Neural crest cell (in vitro differentiated cells): Measurements from ENCODE around the gene LSM10. TPM values are rescaled to one million over a fixed set of nuclear protein-coding genes. Genes with fewer than 3 reads are reported as not detected.

Source experiments
- DNase-seq: peaks from one replicate; pipeline ENCODE4 v3.0.0; 2021; ENCODE audit warnings: low read depth, mixed read lengths, low spot score
- H3K27ac Mint-ChIP-seq: one replicate; pipeline ENCODE4 v1.8.0; 2021; ENCODE audit warnings: mild to moderate bottlenecking, mixed read lengths; ENCODE audit not compliant: unreplicated experiment
- H3K27me3 Mint-ChIP-seq: 2 replicates; pipeline ENCODE4 v1.8.0; 2021; ENCODE audit warnings: low read depth, mild to moderate bottlenecking, mixed read lengths
- H3K36me3 Mint-ChIP-seq: 2 replicates; pipeline ENCODE4 v1.8.0; 2021; ENCODE audit warnings: low read depth, mild to moderate bottlenecking, mixed read lengths
- H3K4me1 Mint-ChIP-seq: 2 replicates; pipeline ENCODE4 v1.8.0; 2021; ENCODE audit warnings: mixed read lengths
- H3K4me3 Mint-ChIP-seq: one replicate; pipeline ENCODE4 v1.8.0; 2021; ENCODE audit warnings: mild to moderate bottlenecking, mixed read lengths
- H3K9me3 Mint-ChIP-seq: 2 replicates; pipeline ENCODE4 v1.8.0; 2021; ENCODE audit warnings: mixed read lengths
- total RNA-seq: library from RNA; stranded (reverse); gene quantifications from 2 replicates; pipeline ENCODE4 v1.2.1, GENCODE V29; 2021
- TF ChIP-seq, protein P1 (sequence below): fragments of 200-600 bp; sonication (generic); conservative IDR thresholded peaks from 2 replicates; pipeline ENCODE4 v1.5.0; 2021; ENCODE audit warnings: antibody characterized with exemption, mild to moderate bottlenecking

LSM10 gene
- total RNA-seq, 1 donor from 2014 or later: 48.4 TPM

DNA sequence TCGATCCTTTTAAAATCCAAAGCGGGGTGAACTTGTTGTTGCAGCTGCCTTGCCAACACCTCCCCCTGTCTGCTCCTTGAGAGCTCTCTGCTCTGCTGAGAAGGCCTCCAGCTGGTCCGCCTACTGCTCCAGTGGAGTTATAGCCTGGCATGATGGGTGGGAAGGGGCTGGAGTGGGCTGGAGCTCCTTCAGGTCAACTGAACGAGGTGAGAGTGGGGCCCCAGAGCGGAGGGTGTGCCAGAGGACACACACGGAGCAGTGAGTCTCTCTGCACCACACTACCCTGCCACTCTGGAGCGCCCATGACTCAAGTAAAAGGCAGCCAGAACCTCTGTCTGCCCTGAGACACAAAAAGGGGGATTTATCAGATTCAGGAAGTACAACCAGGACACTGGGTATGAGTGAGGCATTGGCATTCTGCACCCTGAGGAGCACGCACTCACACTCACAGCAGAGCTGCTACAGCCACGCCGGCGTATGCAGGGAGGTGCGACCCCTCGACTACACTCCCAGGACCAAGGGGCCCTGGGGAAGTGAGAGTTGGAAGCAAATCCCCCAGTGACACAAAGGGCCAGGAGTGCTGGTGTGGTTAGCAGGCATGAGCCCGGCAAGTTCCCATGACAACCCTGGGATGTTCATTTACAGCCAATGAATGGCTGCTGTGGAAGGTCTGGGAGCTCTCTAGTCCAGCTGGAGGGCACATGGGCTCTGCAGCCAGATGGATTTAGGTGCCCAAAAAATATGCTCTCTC lies 46.3 kb downstream of the LSM10 start:
- no peaks in the 10 kb centered on the region for H3K9me3 Mint-ChIP-seq
- H3K4me1 Mint-ChIP-seq: peaks cover 27% of the 10 kb centered on the region

DNA sequence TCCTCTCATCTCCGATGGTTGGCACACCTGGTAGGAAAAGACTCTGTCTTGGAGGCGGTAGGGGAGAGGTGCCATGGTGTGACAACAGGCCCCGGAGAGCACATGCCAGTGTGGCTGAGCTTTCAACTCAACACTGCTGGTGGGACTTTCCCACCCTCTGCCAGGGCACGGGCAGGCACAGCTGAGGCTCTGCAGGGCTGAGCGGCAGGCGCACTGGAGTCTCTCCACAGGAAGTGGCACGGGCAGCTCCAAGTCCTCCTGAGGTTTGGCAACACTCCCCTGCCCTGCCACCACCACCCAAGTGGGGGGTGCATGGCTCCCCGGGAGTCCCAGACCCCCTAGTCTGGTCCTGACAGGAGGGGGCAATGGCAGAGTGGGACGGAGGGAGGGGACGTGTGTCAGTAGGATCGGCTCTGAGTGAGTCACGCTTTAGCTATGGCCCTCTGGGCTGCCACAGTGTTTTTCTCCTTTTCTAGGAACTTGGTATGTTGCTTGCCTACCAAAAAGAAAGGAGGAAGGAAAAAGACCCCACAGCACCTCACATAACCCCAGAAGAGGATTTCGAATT lies 47.0 kb downstream of the LSM10 start:
- H3K9me3 Mint-ChIP-seq: no peaks in the 10 kb centered on the region
- H3K36me3 Mint-ChIP-seq: peaks cover 5% of the 10 kb centered on the region
- TF ChIP-seq, protein P1, sequence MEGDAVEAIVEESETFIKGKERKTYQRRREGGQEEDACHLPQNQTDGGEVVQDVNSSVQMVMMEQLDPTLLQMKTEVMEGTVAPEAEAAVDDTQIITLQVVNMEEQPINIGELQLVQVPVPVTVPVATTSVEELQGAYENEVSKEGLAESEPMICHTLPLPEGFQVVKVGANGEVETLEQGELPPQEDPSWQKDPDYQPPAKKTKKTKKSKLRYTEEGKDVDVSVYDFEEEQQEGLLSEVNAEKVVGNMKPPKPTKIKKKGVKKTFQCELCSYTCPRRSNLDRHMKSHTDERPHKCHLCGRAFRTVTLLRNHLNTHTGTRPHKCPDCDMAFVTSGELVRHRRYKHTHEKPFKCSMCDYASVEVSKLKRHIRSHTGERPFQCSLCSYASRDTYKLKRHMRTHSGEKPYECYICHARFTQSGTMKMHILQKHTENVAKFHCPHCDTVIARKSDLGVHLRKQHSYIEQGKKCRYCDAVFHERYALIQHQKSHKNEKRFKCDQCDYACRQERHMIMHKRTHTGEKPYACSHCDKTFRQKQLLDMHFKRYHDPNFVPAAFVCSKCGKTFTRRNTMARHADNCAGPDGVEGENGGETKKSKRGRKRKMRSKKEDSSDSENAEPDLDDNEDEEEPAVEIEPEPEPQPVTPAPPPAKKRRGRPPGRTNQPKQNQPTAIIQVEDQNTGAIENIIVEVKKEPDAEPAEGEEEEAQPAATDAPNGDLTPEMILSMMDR: no peak
- peak overlapping the region; percentile 75 for H3K27ac Mint-ChIP-seq
- H3K27me3 Mint-ChIP-seq: no peaks in the 10 kb centered on the region
- H3K4me3 Mint-ChIP-seq: no peak overlapping the region
- H3K4me1 Mint-ChIP-seq: peaks cover 27% of the 10 kb centered on the region
- DNase-seq: no peak

More for the DNA sequence above, 46.3 kb downstream of the LSM10 start:
- Mint-ChIP-seq H3K4me3 (no peak overlapping the region), H3K27me3 (no peaks in the 10 kb centered on the region), H3K36me3 (peaks cover 5% of the 10 kb centered on the region), H3K27ac (peak overlapping the region; percentile 96)
- TF ChIP-seq, protein P1: no peak
- peak; percentile 30 for DNase-seq

DNA sequence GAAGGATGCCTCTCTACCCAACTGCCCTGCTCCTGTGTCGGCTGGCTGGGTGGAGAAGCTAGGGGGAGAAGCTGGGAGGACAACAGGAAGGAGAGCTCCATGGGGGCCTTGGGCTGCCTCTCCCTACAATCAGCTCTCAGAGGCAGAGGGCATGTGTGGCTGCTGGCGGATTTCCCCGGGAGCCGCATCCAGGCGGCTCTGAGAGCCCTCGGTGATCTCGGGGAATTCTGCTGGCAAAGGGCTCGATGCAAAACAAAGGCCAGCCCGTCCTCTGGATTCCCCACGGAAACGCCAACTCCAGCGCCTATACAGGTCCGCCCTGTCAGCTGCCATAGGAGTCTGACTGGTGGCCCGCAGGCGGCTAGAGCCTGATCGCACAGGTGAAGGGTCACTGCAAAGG lies 47.9 kb downstream of the LSM10 start:
- TF ChIP-seq, protein P1: no peak
- H3K27me3 Mint-ChIP-seq: no peaks in the 10 kb centered on the region
- no peak for DNase-seq
- peaks cover 5% of the 10 kb centered on the region for H3K36me3 Mint-ChIP-seq
- H3K4me1 Mint-ChIP-seq: peaks cover 27% of the 10 kb centered on the region
- H3K4me3 Mint-ChIP-seq: no peak overlapping the region
- H3K9me3 Mint-ChIP-seq: no peaks in the 10 kb centered on the region
- H3K27ac Mint-ChIP-seq: peak overlapping the region; percentile 43

DNA sequence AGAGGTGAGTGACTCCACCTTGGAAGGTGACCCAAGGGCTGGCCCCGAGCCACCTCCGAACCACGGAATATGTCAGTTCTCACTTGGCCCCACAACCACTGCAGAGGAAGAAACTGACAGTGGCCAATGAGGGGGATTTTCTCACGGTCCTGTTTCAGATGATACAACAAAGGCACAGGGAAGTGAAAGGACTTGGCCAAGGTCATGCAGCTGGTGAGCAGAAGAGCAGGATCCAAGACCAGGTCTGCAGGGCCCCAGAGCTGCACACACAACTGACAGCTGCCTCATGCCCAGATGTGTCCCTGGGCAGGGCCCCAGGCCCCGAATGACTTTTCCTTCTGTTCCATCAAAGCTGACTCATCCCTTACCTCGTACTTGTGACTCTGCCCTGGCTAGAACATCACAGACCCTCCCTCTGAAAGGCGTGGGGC lies 48.5 kb downstream of the LSM10 start:
- TF ChIP-seq, protein P1: no peak
- no peak overlapping the region for H3K4me3 Mint-ChIP-seq
- H3K36me3 Mint-ChIP-seq: peaks cover 5% of the 10 kb centered on the region
- peaks cover 27% of the 10 kb centered on the region for H3K4me1 Mint-ChIP-seq
- DNase-seq: no peak
- H3K9me3 Mint-ChIP-seq: no peaks in the 10 kb centered on the region
- no peaks in the 10 kb centered on the region for H3K27me3 Mint-ChIP-seq
- peak overlapping the region; percentile 27 for H3K27ac Mint-ChIP-seq

DNA sequence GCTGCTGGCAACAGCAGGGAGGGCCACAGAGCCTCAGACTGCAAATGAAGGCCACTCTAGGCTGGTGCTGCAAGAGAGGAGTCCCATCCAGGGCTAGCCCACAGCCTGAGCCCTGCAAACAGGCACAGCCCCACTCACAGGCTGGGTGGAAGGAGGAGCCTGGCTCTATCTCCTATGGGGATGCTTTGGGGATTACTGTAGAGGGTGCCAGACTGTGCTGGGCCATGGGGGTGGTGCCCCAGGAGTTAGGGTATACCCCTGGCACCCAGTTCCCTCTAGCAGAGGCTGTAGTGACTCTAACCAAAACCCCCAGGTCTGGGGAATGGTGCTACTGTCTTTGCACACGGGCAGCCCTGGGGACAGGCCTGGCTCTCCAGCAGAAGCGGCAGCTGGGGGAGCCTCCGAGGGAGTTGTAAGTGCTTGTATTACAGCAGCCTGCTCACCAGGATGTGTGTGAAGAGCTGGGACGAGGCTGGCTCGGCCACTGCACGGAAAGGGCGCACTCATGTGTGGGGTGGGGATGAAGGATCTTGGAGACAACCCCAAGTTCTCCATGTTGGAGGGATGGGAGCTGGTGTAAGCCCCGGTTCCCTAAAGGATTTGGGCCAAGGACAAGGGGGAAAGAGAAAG lies 50.9 kb downstream of the LSM10 start:
- no peaks in the 10 kb centered on the region for H3K9me3 Mint-ChIP-seq
- TF ChIP-seq, protein P1: no peak
- peaks cover 5% of the 10 kb centered on the region for H3K36me3 Mint-ChIP-seq
- H3K4me1 Mint-ChIP-seq: peaks cover 13% of the 10 kb centered on the region
- H3K27ac Mint-ChIP-seq: no peak overlapping the region
- H3K27me3 Mint-ChIP-seq: no peaks in the 10 kb centered on the region
- DNase-seq: no peak
- no peak overlapping the region for H3K4me3 Mint-ChIP-seq
